Daoy (cell line): ENCODE measurements around the gene IMMP2L. TPM values are rescaled to one million over a fixed set of nuclear protein-coding genes. Genes with fewer than 3 reads are reported as not detected.

Experiments
- DNase-seq: peaks from one replicate; pipeline ENCODE4 v3.0.0-alpha.2; 2015; ENCODE audit warnings: low read depth
- total RNA-seq: library from RNA; depleted of rRNA; stranded (reverse); fragments of >200 nt; shearing (Covaris generic); gene quantifications from 2 replicates; pipeline ENCODE4 v1.2.3, GENCODE V29; 2014

The IMMP2L gene
- total RNA-seq, 1 experiment from 2014 or later = 17.7 TPM

- no peak for DNase-seq
These were observed 917.2 kb downstream of the IMMP2L start for GRCh38 chr7:110645060-110645459.

GRCh38 chr7:110637252-110637651 is 925.0 kb downstream of the IMMP2L start:
- DNase-seq = no peak

GRCh38 chr7:110633313-110633712 is 929.0 kb downstream of the IMMP2L start:
- no peak for DNase-seq

- no peak for DNase-seq
These were observed 935.9 kb downstream of the IMMP2L start for GRCh38 chr7:110626414-110626813.

GRCh38 chr7:110625294-110625693 is 937.0 kb downstream of the IMMP2L start:
- no peak for DNase-seq

- no peak for DNase-seq
These were observed 938.9 kb downstream of the IMMP2L start for GRCh38 chr7:110623436-110623835.

- DNase-seq = no peak
These were observed 941.0 kb downstream of the IMMP2L start for GRCh38 chr7:110621289-110621688.

- no peak for DNase-seq
These were observed 942.1 kb downstream of the IMMP2L start for GRCh38 chr7:110620110-110620735.
